GM11168 (cell line): ENCODE data around the gene RBMX.

Source experiments
- in situ Hi-C: fragments of 300-500 bp; cut with MboI; formaldehyde crosslinking; loops from one replicate; pipeline ENCODE4 v1.12.0; 2022; ENCODE audit warnings: low sequenced_read_pairs; ENCODE audit not compliant: unreplicated experiment

RBMX gene

DNA sequence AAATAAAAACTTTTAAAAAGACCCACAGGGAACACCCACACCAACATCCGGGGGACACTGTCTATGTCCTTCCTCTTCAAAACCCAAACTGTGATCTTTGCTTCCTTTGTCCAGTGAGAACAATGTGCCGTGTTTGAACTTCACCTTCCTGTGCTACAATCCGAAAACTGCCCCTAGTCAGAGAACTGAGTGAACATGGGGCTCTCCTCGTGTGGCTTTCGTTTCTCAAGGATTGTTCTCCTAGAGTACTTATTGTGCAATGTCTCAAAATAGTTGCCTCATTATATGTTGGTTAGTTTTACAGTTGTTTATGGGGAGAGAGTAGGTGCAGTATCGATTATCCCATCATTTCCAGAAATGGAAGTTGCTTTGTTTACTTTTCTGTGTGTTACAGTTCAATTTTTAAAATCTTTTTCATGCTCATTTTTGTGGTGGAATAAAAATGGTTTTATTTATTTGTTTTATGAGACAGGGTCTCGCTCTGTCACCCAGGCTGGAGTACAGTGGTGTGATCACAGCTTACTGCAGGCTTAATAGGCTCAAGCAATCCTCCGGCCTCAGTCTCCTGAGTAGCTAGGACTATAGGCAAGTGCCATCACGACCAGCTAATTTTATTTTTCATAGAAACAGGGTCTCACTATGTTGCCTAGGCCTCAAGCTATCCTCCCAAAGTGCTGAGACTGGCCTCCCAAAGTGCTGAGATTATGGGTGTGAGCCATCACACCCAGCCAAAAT lies 29.9 kb downstream of the RBMX start:
- in situ Hi-C loops: no loop called here

DNA sequence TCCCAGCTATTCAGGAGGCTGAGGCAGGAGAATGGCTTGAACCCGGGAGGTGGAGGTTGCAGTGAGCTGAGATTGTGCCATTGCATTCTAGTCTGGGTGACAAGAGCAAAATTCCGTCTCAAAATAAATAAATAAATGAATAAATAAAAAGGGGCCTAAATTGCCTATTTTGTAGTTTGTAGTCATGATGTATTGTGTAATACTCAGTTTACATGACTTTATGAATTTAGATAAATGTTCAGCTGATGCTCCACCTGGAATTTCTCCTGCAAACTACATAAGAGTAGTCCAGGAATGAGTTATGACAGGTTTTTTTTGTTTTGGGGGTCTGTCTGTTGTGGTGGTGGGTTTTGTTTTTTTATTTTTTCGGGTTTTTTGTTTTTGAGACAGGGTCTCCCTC lies 31.1 kb downstream of the RBMX start:
- in situ Hi-C loops: no loop called here

DNA sequence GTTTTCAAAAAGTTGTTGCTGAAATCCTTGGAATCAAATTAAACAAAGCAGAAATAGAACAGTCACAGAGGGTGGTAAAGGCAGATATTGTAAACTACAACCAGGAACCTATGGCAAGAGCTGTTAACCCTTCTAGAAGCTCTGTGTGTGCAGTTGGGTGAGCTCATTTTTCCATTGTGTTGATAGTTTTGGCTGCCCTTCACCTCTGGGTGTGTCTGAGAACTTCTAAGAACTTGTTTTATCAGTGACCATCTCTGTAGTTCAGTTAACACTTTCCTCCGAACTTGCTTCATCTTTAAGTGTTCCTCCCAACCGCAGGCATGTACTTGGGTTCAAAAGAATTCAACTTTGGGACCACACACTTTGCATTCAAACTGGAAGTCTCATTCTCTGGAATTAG lies 32.7 kb downstream of the RBMX start:
- in situ Hi-C loops: no loop called here

DNA sequence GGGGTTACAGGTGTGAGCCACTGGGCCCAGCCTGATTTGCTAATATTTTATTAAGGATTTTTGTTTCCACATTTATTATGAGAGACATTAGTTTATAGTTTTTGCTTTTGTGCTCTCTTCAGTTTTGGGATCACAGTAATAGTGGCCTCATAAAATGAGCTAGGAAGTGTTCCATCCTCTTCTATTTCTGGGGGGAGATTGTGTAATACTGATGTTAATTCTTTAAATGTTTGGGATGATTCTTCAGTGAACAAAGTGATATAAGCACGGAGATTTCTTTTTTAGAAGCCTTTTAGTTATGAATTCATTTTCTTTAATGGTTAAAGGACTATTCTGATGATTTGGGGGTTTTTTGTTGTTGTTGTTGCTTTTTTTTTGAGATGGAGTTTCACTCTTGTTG lies 41.3 kb downstream of the RBMX start:
- in situ Hi-C loops: no loop called here

DNA sequence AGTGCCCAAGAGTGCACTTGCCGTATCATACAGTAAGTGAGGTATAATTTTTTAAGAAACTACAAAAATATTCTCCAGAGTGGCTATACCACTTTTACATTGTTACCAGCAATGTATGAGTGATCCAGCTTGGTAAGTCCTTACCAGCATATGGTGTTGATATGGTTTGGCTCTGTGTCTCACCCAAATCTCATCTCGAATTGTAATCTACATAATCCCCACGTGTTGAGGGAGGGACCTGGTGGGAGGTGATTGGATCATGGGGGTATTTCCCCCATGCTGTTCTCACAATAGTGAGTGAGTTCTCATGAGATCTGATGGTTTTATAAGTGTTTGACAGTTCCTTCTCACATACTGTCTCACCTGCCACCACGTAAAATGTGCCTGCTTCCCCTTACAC lies 44.8 kb downstream of the RBMX start:
- in situ Hi-C loops: no loop called here

DNA sequence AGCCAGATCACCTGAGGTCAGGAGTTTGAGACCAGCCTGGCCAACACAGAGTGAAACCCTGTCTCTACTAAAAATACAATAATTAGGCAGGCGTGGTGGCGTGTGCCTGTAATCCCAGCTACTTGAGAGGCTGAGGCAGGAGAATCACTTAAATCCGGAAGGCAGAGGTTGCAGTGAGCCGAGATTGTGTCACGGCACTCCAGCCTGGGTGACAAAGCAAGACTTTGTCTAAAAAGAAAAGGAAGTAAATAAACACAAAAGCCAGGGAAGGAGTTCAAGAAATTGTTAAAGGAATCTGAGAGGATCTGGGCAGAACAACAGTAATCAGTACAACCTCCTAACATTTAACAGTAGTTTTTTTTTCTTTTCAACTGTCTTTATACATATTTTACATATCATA lies 51.1 kb downstream of the RBMX start:
- in situ Hi-C loops: no loop called here

DNA sequence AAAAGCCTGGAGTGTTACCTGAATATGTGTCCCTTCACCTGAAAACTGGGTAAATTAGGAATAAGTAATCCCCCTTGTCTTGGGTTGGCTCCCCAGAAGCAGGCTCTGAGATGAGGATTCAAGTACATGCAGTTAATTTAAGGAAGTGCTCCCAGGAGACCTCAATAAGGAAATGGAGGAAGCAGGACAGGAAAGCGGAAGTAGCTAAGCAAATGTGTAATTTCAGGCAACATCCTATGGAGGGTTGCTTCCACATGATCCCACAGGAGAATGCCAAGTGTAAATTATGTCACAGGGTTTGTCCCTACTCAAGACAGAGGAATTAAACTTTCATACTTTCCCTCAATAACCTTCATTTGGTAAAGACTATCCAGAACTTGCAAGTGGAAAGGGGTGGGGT lies 51.7 kb downstream of the RBMX start:
- in situ Hi-C loops: no loop called here

DNA sequence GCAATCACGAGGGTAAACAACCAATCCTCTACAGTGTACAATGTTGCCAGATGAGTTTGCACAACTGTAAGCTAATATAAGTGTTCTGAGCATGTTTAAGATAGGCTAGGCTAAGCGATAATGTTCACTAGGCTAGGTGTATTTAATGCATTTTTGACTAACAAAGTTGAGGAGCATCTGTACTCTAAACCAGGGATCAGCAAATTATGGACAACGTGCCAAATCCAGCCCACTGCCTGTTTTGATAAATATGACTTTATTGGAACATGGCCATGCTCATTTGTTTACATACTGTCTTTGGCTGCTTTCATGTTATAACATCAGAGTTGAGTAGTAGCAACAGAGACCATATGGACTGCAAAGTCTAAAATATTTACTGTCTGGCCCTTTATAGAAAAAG lies 53.5 kb downstream of the RBMX start:
- in situ Hi-C loops: no loop called here

DNA sequence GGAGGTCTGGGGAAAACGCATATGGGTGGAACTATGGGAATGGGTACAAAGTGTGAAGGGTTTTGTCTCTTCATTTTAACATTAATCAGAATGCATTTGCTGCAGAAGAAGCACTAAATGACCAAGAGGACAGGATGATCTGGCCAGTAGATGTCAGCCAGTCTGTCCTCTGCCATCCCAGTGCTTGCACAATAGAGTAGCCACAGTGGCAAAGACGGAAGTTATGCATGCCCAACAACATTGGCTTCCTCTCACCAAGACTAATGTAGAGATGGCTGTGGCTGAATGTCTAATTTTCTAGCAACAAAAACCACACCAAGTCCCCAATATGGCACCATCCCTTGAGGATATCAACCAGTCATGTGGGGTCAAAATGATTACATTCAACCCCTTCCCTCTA lies 54.8 kb downstream of the RBMX start:
- in situ Hi-C loops: no loop called here
